Memory B cell (primary cell): ENCODE results near the gene SOX1.

Source experiments
- ATAC-seq: fragments of 150-1000 bp; cut with Tn5 transposase; 2 replicates; pipeline ENCODE4 v1.10.0; 2021; ENCODE audit warnings: low read depth, mild to moderate bottlenecking, moderate library complexity
- DNase-seq, 2 donors: peaks; one replicate each; pipeline ENCODE4 v3.0.0; 2022; ENCODE audit warnings: low spot score in 2 of 2
- H3K27ac Mint-ChIP-seq: one replicate; pipeline ENCODE4 v1.8.0; 2022; ENCODE audit warnings: mild to moderate bottlenecking, moderate library complexity, mixed read lengths
- H3K27me3 Mint-ChIP-seq: one replicate; pipeline ENCODE4 v1.8.0; 2022; ENCODE audit warnings: mixed read lengths
- H3K36me3 Mint-ChIP-seq: one replicate; pipeline ENCODE4 v1.8.0; 2022; ENCODE audit warnings: mild to moderate bottlenecking, mixed read lengths
- H3K4me1 Mint-ChIP-seq: one replicate; pipeline ENCODE4 v1.8.0; 2022; ENCODE audit warnings: mixed read lengths
- H3K4me3 Mint-ChIP-seq: one replicate; pipeline ENCODE4 v1.8.0; 2022; ENCODE audit warnings: mild to moderate bottlenecking, moderate library complexity, mixed read lengths
- H3K9me3 Mint-ChIP-seq: one replicate; pipeline ENCODE4 v1.8.0; 2022; ENCODE audit warnings: mixed read lengths

The SOX1 gene

GRCh38 chr13:112072534-112073244, 5.7 kb downstream of the SOX1 start:
- H3K4me3 Mint-ChIP-seq: no peak overlapping the region
- H3K27me3 Mint-ChIP-seq: peaks cover 21% of the 10 kb centered on the region
- H3K36me3 Mint-ChIP-seq: no peaks in the 10 kb centered on the region
- no peak overlapping the region for H3K27ac Mint-ChIP-seq
- ATAC-seq: no peak
- no peaks in the 10 kb centered on the region for H3K9me3 Mint-ChIP-seq
- DNase-seq: no peak
- no peaks in the 10 kb centered on the region for H3K4me1 Mint-ChIP-seq

- H3K27ac Mint-ChIP-seq: no peak overlapping the region
- no peaks in the 10 kb centered on the region for H3K36me3 Mint-ChIP-seq
- H3K4me1 Mint-ChIP-seq: no peaks in the 10 kb centered on the region
- DNase-seq (no peak), ATAC-seq (no peak)
- no peaks in the 10 kb centered on the region for H3K9me3 Mint-ChIP-seq
- H3K27me3 Mint-ChIP-seq: peaks cover 22% of the 10 kb centered on the region
- no peak overlapping the region for H3K4me3 Mint-ChIP-seq
Observed at GRCh38 chr13:112073245-112074138, 6.5 kb downstream of the SOX1 start.

- no peak overlapping the region for H3K27ac Mint-ChIP-seq
- H3K4me3 Mint-ChIP-seq: no peak overlapping the region
- no peak for DNase-seq
- no peaks in the 10 kb centered on the region for H3K36me3 Mint-ChIP-seq
- no peaks in the 10 kb centered on the region for H3K9me3 Mint-ChIP-seq
- ATAC-seq: no peak
- H3K27me3 Mint-ChIP-seq: peaks cover 22% of the 10 kb centered on the region
- no peaks in the 10 kb centered on the region for H3K4me1 Mint-ChIP-seq
Observed at GRCh38 chr13:112074139-112074865, 7.4 kb downstream of the SOX1 start.

- no peak for DNase-seq
- ATAC-seq: no peak
- no peak overlapping the region for H3K27ac Mint-ChIP-seq
- H3K4me1 Mint-ChIP-seq: no peaks in the 10 kb centered on the region
- peaks cover 2% of the 10 kb centered on the region for H3K9me3 Mint-ChIP-seq
- no peak overlapping the region for H3K4me3 Mint-ChIP-seq
- H3K36me3 Mint-ChIP-seq: no peaks in the 10 kb centered on the region
- peaks cover 13% of the 10 kb centered on the region for H3K27me3 Mint-ChIP-seq
Observed at GRCh38 chr13:112077729-112078128, 10.8 kb downstream of the SOX1 start.

GRCh38 chr13:112078216-112078615, 11.3 kb downstream of the SOX1 start:
- Mint-ChIP-seq H3K4me3 (no peak overlapping the region), H3K9me3 (peaks cover 6% of the 10 kb centered on the region), H3K4me1 (no peaks in the 10 kb centered on the region), H3K27ac (no peak overlapping the region), H3K27me3 (peaks cover 13% of the 10 kb centered on the region), H3K36me3 (no peaks in the 10 kb centered on the region)
- no peak for DNase-seq
- ATAC-seq: no peak

- H3K36me3 Mint-ChIP-seq: no peaks in the 10 kb centered on the region
- DNase-seq (no peak), ATAC-seq (no peak)
- H3K9me3 Mint-ChIP-seq: peaks cover 8% of the 10 kb centered on the region
- peaks cover 12% of the 10 kb centered on the region for H3K27me3 Mint-ChIP-seq
- H3K4me3 Mint-ChIP-seq: no peak overlapping the region
- no peaks in the 10 kb centered on the region for H3K4me1 Mint-ChIP-seq
- H3K27ac Mint-ChIP-seq: no peak overlapping the region
Observed at GRCh38 chr13:112078879-112079531, 12.1 kb downstream of the SOX1 start.

GRCh38 chr13:112079696-112080095, 12.7 kb downstream of the SOX1 start:
- DNase-seq: no peak
- H3K36me3 Mint-ChIP-seq: no peaks in the 10 kb centered on the region
- H3K4me3 Mint-ChIP-seq: no peak overlapping the region
- peaks cover 11% of the 10 kb centered on the region for H3K27me3 Mint-ChIP-seq
- no peak overlapping the region for H3K27ac Mint-ChIP-seq
- ATAC-seq: no peak
- H3K4me1 Mint-ChIP-seq: no peaks in the 10 kb centered on the region
- peaks cover 11% of the 10 kb centered on the region for H3K9me3 Mint-ChIP-seq

- DNase-seq: no peak
- Mint-ChIP-seq H3K4me1 (no peaks in the 10 kb centered on the region), H3K27me3 (peaks cover 2% of the 10 kb centered on the region), H3K9me3 (peaks cover 16% of the 10 kb centered on the region), H3K27ac (no peak overlapping the region), H3K36me3 (no peaks in the 10 kb centered on the region), H3K4me3 (no peak overlapping the region)
- ATAC-seq: no peak
Observed at GRCh38 chr13:112083971-112084370, 17.0 kb downstream of the SOX1 start.

GRCh38 chr13:112092453-112092852, 25.5 kb downstream of the SOX1 start:
- Mint-ChIP-seq H3K36me3 (no peaks in the 10 kb centered on the region), H3K4me3 (no peak overlapping the region), H3K4me1 (no peaks in the 10 kb centered on the region), H3K27ac (no peak overlapping the region), H3K9me3 (peaks cover 2% of the 10 kb centered on the region), H3K27me3 (peaks cover 5% of the 10 kb centered on the region)
- no peak for DNase-seq
- no peak for ATAC-seq

GRCh38 chr13:112095354-112095753, 28.4 kb downstream of the SOX1 start:
- DNase-seq: no peak
- H3K4me3 Mint-ChIP-seq: no peak overlapping the region
- no peak for ATAC-seq
- no peaks in the 10 kb centered on the region for H3K4me1 Mint-ChIP-seq
- no peak overlapping the region for H3K27ac Mint-ChIP-seq
- peaks cover 3% of the 10 kb centered on the region for H3K27me3 Mint-ChIP-seq
- peaks cover 2% of the 10 kb centered on the region for H3K9me3 Mint-ChIP-seq
- no peaks in the 10 kb centered on the region for H3K36me3 Mint-ChIP-seq

GRCh38 chr13:112096959-112097358, 30.0 kb downstream of the SOX1 start:
- peaks cover 5% of the 10 kb centered on the region for H3K27me3 Mint-ChIP-seq
- no peak for DNase-seq
- ATAC-seq: no peak
- H3K4me1 Mint-ChIP-seq: no peaks in the 10 kb centered on the region
- H3K27ac Mint-ChIP-seq: no peak overlapping the region
- no peak overlapping the region for H3K4me3 Mint-ChIP-seq
- H3K36me3 Mint-ChIP-seq: no peaks in the 10 kb centered on the region
- H3K9me3 Mint-ChIP-seq: peaks cover 2% of the 10 kb centered on the region

GRCh38 chr13:112097770-112098169, 30.8 kb downstream of the SOX1 start:
- Mint-ChIP-seq H3K27ac (no peak overlapping the region), H3K27me3 (peaks cover 5% of the 10 kb centered on the region), H3K4me1 (no peaks in the 10 kb centered on the region), H3K9me3 (peaks cover 2% of the 10 kb centered on the region), H3K36me3 (no peaks in the 10 kb centered on the region), H3K4me3 (no peak overlapping the region)
- ATAC-seq (no peak), DNase-seq (no peak)

GRCh38 chr13:112098699-112099098, 31.8 kb downstream of the SOX1 start:
- H3K4me3 Mint-ChIP-seq: no peak overlapping the region
- H3K27me3 Mint-ChIP-seq: peaks cover 5% of the 10 kb centered on the region
- H3K36me3 Mint-ChIP-seq: no peaks in the 10 kb centered on the region
- peaks cover 2% of the 10 kb centered on the region for H3K9me3 Mint-ChIP-seq
- H3K4me1 Mint-ChIP-seq: no peaks in the 10 kb centered on the region
- ATAC-seq: no peak
- no peak for DNase-seq
- no peak overlapping the region for H3K27ac Mint-ChIP-seq
